ENCODE data around the gene CSH2. TPM values are rescaled to one million over a fixed set of nuclear protein-coding genes. Genes with fewer than 3 reads are reported as not detected.

The CSH2 gene
- total and polyA plus RNA-seq, 2 of the 13 experiments (the other 11 are each of a cell fraction or from before 2014, with no cell fraction given) = not detected

- no peak for TF ChIP-seq ZMAT5 (CRISPR knock-in tag; IDR thresholded peaks at IDR 0.05; ENCODE audit: borderline replicate concordance, low read depth)
- TF ChIP-seq ZEB1 (IDR thresholded peaks at IDR 0.05; ENCODE audit: insufficient replicate concordance, low read depth) = no peak
- peak; percentile 12; the same call in 1 of the 2 replicates for TF ChIP-seq SAP130 (CRISPR knock-in tag; IDR thresholded peaks at IDR 0.05; ENCODE audit: low read depth)
- TF ChIP-seq SIX1 (CRISPR knock-in tag; IDR thresholded peaks at IDR 0.05; ENCODE audit: borderline replicate concordance) = no peak
- TF ChIP-seq KLF11 (CRISPR knock-in tag; IDR thresholded peaks at IDR 0.05) = no peak
- no peak for TF ChIP-seq GPN1 (CRISPR knock-in tag; IDR thresholded peaks at IDR 0.05; ENCODE audit: borderline replicate concordance)
- TF ChIP-seq PRDM15 (CRISPR knock-in tag; IDR thresholded peaks at IDR 0.05) = no peak
- 0 out of 2 replicates have a peak, but pooled peaks have one; percentile 9 for TF ChIP-seq ZNF350 (CRISPR knock-in tag; IDR thresholded peaks at IDR 0.05; ENCODE audit: borderline replicate concordance, low read depth)
- 0 out of 2 replicates have a peak, but pooled peaks have one; percentile 24 for TF ChIP-seq YEATS2 (CRISPR knock-in tag; IDR thresholded peaks at IDR 0.05; ENCODE audit: borderline replicate concordance)
- TF ChIP-seq ATF2 (CRISPR knock-in tag; IDR thresholded peaks at IDR 0.05) = no peak
- TF ChIP-seq ZHX1 (CRISPR knock-in tag; IDR thresholded peaks at IDR 0.05; ENCODE audit: low read depth) = peak; percentile 83
- no peak for TF ChIP-seq ZNF263 (CRISPR knock-in tag; IDR thresholded peaks at IDR 0.05)
- no peak for TF ChIP-seq ZNF274 (CRISPR knock-in tag; IDR thresholded peaks at IDR 0.05)
- TF ChIP-seq MYC (CRISPR knock-in tag; IDR thresholded peaks at IDR 0.05; ENCODE audit: borderline replicate concordance) = no peak
- no peak for TF ChIP-seq MIER3 (CRISPR knock-in tag; IDR thresholded peaks at IDR 0.05; ENCODE audit: borderline replicate concordance)
- TF ChIP-seq EZH2 (conservative IDR thresholded peaks at IDR 0.05; ENCODE audit: low read depth, low read length) = no peak
- TF ChIP-seq ZNF749 (CRISPR knock-in tag; IDR thresholded peaks at IDR 0.05; ENCODE audit: borderline replicate concordance) = no peak
- no peak for TF ChIP-seq MBD4 (IDR thresholded peaks at IDR 0.05; ENCODE audit: borderline replicate concordance, low read length)
- no peak for TF ChIP-seq GATA4 (IDR thresholded peaks at IDR 0.05; ENCODE audit: borderline replicate concordance, low read depth)
- TF ChIP-seq MATR3 (CRISPR knock-in tag; IDR thresholded peaks at IDR 0.05) = no peak
- TF ChIP-seq SATB2 (CRISPR knock-in tag; IDR thresholded peaks at IDR 0.05) = no peak
- no peak for TF ChIP-seq ZBTB21 (CRISPR knock-in tag; IDR thresholded peaks at IDR 0.05)
- TF ChIP-seq KDM3A (CRISPR knock-in tag; IDR thresholded peaks at IDR 0.05; ENCODE audit: low read depth) = no peak
Observed at GRCh38 chr17:63848834-63849689, 24.4 kb downstream of the CSH2 start (continued).
